NCI-H526 (cell line): ENCODE data around the gene NRARP.
"Not testable (repeated sequence)": the region's sequence is repeated elsewhere in the genome, so short reads cannot be mapped to it uniquely, and the experiment has no call there.

Source experiments
- DNase-seq, 2 experiments: peaks; one replicate each; lab custom pipeline; 2025; lab: John Stamatoyannopoulos, UW

Gene NRARP, protein sequence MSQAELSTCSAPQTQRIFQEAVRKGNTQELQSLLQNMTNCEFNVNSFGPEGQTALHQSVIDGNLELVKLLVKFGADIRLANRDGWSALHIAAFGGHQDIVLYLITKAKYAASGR

DNA sequence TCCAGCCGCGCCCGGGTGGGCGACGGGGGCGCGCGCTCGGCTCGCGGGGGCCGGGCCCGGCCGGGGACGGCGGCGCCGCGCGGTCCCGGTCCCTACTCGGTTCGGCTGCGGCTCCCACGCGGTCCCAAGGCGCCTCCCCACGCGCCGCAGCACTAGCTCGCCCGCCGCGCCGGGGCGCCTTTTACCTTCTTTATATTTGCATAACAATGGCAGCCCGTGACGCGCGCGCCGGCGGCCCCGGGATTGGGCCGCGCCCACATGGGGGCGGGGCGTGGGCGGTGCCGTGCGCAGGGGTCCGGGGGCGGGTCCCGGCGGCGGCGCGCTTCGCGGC is at the start of gene NRARP:
Gene NRARP, minus strand, starts transcription at position 154 of the 331 bp plus-strand sequence. CDS start 343 bp downstream, outside the sequence.
- peak in 1 of 2 experiments; percentile 84 for DNase-seq

DNA sequence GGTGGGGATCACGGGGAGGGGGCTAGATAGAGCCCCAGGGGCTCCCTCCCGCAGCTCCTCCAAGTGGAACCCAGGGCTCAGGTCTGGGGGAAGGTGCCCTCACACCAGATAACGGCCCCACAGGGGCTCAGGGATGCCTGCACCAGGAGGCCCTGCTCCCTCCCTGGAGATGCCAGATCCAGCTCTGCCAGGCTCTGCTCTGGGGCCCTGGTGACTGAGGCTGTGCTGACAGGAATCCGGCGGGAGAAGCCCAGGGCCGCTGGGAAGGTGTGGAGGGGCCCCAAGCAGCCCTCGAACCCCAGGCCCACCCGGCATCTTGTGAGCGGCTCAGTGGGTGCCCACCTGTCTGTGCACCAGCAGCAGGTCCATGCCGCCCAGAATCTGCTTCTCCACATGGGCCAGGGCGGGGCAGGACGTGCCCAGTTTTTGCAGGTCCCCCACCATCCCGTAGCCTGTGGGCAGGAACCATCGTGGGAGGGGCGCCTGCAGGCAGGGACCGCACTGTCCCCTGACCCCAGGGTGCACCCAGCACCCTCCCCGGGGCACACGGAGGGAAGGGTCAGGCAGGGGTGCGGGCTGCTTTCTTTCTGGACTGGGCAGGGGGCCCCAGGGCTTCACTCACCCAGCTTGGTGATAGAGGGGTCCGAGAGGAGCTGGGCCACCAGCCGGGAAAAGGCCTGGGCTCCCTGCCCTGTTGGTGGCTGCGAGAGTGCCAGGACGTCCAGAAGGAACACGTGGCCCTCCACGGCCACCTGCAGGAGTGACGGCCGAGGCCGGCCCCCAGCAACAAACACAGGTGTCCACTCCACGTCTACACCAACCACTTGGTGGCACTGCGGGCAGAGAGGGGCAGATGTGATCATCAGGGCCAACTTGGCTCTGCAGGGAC is 48.9 kb upstream of the NRARP start:
- DNase-seq = no peak

DNA sequence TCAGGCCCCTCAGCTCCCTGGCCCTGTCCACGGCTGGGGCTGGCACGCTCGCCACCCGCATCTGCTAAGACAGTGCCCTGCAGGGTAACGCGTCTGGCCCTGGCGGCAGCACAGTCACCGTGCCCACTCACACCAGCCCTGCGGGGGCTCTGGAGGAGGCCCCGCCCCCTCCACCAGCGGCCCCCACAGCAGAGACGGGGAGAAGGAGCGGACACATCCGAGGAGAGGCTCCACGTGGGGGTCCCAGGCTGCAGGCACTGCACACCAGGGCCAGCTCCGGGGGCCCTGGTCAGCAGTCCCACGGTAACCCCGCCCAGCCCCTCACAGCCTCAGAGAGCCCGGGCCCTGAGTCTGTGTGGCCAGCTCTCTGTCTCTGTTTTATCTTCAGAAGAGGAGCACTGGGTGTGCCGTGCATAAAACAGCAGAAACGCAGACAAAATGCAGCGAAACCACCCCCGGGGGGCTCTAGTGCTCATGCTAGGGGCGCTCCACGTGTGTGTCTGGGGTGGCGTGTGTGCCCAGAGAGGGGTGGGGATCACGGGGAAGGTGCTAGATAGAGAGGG is 47.5 kb upstream of the NRARP start:
- DNase-seq = no peak

DNA sequence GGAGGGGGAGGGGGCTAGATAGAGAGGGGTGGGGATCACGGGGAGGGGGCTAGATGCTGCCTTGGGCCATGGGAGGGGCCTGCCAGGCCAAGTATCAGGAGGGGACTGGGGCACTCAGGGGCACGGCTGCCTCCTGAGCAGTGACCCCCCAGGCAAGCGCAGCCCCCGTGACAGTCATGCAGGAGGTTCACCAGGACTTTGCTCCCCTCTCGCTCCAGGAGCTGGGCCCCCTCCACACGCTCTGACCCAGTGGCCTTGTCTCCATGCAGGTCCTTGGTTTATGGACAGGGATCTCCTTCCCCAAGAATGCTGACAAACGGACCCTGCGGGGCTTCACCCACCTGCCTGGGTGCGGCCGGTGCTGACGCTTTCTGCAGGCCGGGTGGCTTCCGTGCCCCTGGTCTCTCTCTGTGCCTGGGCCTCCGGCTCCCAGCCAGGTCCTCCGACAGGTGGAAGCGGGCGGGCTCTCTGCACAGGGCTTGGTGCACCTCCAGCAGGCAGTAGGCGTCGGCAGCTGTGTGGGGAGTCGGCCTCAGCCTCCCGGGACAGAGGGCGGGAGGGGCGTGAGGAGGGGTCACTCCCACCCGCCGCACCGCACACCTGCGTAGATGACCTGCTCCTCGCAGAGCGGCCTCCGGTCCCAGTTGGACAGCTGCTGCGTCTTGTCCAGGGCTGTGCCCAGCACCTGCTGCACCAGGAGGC is 46.8 kb upstream of the NRARP start:
- no peak for DNase-seq

DNA sequence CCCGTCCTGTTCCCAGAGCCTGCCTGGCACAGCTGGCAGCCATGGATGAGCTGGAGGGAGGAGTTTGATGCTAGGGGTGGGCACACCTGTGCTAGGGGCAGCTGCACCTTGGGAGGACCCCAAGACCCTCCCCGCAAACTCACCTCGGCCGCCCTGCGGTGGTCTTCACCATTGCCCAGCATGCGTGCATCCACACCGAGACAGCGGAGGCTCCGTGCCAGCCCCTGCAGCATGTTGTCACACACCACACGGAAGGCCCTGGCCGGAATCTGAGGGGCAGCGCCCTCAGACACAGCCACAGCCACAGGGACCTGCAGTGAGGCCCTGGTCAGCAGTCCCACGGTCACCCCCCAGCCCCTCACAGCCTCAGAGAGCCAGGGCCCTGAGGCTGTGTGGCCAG is 45.9 kb upstream of the NRARP start:
- no peak for DNase-seq

DNA sequence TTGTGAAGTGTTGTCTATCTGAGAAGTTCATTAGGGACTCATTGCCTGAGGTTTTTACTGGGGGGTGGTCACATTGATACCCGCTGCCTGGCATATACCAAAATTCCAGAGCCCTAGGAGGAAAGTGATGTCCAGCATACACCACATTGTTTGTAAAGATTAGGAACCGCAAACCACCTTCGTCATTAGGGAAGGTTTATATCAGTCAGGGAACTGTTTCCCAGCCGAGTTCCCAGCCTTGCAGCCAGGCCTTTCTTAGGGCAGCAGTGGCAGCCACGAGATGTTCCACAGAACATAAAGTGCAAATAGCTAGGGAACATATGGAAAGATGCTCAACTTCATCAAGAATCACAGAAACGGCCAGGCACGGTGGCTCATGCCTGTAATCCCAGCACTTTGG is 40.4 kb upstream of the NRARP start:
- DNase-seq = no peak

DNA sequence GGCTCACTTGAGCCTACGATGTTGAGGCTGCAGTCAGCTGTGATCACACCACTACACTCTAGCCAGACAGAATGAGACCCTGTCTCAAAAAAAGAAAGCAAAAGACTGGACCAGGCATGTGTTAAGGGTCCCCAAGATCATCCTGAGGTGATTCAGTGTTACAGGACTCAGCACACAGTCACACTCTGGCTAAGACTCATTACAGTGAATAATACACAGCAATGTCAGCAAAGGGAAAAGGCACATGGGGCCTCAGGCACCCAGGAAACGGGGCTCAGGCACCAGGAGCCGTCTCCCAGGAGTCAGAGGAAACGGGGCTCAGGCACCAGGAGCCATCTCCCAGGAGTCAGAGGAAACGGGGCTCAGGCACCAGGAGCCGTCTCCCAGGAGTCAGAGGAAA is 39.2 kb upstream of the NRARP start:
- DNase-seq = no peak

DNA sequence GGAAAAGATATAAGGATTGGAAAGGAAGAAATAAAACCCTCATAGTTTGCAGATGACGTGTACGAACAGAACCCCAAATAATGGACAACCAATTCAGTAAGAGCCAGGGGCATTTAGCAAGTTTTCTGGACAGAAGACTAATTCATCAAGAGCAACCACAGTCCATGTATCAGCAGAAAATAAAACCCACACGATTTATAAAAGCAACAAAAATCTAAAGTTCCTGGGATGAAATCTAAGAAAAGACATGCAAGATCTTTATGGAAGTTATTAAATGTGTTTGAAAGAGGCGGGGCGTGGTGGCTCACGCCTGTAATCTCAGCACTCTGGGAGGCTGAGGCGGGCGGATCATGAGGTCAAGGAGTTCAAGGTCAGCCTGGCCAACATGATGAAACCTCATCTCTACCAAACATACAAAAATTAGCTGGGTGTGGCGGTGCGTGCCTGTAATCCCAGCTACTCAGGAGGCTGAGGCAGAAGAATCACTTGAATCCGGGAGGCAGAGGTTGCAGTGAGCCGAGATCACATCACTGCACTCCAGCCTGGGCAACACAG is 37.9 kb upstream of the NRARP start:
- DNase-seq = not testable (repeated sequence)

DNA sequence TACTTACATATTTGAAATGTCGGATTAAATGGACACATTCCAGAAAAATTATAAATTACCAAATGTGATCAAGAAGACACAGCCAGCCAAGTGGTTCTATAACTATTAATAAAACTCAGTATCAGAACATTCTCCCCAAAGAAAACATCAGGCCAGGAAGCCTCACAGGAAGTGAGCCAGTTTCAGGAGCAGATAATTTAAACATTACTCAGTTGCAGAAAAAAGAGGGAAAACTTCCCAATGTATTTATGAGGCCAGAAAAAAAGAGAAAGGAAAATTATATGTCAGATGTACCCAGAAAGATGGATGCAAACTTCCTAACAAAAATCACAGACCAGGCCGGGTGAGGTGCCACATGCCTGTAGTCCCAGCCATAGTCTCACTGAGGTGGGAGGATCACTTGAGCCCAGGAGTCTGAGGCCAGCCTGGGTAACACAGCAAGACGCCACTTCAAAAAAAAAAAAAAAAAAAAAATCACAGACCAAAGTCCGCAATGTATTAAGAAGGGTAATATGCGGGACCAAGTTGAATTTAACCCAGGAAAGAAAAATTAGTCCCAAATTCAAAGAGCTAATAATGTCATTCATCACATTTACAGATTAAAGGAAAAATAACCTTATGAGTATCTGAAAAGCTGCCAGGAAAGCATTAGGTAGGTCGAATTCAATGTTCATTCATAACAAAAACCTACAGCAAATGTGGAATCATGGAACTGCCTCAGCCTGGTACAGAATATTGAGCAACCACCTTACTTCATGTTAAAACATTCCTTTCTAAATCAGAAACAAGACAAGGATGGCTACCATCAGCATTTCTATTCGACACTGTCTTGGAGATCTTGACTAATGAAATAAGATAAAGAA is 37.2 kb upstream of the NRARP start:
- DNase-seq = no peak

DNA sequence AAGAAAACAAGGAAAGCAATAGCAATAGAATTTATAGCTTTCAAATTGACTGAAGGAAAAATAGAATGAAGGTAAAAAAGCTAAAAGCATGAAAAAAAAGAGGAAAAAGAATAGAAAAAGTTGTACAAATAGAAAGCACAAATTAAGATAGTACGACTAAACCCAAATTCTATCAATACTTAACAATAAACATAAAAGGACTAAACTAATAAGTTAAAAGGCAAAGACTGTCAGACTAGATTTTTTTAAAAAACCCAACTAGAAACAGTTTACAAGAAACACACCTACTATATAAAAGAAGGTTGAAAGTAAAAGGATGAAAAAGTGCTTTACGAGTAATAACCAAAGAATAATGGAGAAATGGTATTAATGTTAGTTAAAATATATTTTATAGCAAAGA is 34.7 kb upstream of the NRARP start:
- no peak for DNase-seq

DNA sequence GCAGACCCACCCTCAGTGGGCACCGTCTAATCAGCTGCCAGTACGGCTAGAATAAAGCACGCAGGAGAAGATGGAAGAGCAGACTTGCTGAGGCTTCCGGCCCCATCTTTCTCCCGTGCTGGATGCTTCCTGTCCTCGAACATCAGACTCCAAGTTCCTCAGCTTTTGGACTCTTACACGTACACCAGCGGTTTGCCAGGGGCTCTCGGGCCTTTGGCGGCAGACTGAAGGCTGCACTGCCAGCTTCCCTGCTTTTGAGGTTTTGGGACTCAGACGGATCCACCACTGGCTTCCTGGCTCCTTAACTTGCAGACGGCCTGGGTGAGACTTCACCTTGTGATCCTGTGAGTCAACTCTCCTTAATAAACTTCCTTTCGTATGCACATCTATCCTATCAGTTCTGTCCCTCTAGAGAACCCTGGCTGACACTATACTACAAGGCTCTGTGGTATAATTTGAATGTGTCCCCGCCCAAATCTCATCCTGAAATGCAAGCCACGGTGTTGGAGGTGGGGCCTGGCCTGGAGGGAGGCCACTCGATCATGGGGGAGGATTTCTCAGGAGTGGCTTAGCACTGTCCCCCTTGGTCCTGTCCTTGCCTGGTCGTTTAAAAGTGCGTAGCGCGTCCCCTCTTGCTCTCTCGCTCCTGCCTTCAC is 31.1 kb upstream of the NRARP start:
- no peak for DNase-seq

DNA sequence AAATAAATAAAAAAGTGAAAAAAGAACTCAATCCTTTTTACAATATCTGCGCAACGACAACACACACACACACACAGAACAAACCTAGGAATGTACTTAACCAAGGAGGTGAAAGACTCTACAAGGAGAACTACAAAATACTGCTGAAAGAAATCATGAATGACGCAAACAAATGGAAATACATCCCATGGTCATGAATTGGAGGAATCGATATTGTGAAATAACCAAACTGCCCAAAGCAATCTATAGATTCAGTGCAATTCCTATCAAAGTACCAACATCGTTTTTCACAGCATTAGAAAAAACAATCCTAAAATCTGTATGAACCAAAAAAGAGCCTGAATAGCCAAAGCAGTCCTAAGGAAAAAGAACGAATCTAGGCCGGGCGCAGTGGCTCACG is 29.9 kb upstream of the NRARP start:
- no peak for DNase-seq

DNA sequence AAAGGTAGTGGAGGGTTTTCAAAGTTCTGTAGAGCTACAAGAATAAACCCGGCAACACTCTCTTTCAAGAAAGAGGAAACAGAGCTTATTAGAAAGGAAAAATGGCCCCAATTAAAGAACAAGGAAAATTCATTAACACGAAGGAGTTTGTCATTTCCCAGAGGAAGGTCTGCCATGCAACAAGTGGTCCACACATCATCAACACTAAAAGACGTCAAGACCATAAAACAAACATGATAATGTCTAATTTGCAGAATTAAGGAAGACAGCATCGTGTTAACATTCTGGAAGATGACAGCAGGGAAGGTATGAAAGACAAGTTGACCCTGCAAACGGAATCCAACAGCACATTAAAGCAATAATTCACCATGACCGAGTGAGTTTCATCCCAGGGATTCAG is 28.6 kb upstream of the NRARP start:
- no peak for DNase-seq

DNA sequence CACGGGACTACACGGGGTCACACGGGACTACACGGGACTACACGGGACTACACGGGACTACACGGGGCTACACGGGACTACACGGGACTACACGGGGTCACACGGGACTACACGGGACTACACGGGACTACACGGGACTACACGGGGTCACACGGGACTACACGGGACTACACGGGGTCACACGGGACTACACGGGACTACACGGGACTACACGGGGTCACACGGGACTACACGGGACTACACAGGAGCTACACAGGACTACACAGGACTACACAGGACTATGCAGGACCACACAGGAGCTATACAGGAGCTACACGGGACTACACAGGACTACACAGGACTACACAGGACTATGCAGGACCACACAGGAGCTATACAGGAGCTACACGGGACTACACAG is 27.5 kb upstream of the NRARP start:
- not testable (repeated sequence) for DNase-seq

DNA sequence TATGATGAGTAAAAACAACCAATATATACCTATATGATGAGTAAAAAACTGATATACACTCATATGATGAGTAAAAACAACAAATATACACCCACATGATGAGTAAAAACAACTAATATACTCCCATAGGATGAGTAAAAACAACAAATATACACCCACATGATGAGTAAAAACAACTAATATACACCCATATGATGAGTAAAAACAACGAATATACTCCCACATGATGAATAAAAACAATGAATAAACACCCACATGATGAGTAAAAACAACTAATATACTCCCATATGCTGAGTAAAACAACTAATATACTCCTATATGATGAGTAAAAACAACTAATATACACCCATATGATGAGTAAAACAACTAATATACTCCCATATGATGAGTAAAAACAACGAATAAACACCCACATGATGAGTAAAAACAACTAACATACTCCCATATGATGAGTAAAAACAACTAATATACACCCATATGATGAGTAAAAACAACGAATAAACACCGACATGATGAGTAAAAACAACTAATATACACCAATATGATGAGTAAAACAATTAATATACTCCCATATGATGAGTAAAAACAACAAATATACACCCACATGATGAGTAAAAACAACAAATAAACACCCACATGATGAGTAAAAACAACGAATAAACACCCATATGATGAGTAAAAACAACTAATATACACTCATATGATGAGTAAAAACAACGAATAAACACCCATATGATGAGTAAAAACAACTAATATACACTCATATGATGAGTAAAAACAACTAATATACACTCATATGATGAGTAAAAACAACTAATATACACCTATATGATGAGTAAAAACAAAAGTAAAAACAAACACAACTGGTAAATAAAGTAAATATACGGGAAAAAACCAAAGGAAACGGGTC is 25.8 kb upstream of the NRARP start:
- DNase-seq = not testable (repeated sequence)

DNA sequence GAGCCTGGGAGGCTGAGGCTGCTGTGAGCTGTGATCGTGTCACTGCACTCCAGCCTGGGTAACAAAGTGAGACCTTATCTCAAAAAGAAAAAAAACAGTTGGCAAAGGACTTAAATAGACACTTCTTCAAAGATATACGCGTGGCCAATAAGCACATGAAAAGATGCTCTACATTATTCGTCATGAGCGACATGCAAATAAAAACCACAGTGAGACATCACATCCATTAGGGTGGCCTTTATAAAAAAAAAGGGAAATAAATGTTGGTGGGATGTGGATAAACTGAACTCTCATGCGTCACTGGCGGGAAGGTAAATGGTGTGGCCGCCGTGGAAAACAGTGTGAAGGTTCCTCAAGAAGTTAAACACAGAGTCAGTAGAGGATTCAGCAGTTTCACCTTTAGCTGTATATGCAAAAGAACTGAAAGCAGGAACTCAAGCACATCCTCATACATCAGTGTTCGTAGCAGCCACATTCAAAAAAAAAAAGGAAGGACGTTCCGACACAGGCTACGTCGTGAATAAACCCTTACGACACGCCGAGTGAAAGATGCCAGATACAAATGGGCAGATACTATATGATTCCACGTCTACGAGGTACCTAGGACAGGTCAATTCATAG is 24.5 kb upstream of the NRARP start:
- DNase-seq = no peak

DNA sequence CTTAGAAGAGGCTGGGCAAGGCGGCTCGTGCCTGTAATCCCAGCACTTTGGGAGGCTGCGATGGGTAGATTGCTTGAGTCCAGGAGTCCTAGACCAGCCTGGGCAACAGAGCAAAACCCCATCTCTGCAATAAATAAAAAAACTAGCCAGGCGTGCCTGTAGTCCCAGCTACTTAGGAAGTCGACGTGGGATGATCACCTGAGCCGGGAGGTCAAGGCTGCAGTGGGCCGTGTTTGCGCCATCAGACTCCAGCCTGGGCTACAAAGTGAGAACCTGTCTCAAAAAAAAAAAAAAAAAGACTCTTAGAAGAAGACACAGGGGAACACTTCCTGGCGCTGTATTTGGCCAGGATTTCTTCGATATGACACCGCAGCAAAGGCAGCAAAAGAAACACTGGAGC is 23.7 kb upstream of the NRARP start:
- no peak for DNase-seq

DNA sequence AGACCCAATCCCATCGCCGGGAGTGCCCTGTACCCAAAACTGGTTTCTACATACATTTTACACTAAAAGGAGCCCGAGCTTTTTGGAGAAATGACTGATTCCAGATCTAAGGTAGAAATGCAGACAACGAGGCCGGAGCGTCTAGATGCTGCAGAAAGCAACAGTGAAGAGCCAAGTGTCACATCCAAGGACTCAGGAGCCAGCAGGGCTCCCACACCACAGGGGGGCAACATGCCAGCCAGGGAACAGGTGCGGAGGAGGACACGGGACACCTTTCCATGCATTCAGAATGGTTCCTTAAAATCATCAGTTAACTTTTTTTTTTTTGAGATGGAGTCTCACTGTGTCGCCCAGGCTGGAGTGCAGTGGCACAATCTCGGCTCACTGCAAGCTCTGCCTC is 23.1 kb upstream of the NRARP start:
- DNase-seq = no peak

DNA sequence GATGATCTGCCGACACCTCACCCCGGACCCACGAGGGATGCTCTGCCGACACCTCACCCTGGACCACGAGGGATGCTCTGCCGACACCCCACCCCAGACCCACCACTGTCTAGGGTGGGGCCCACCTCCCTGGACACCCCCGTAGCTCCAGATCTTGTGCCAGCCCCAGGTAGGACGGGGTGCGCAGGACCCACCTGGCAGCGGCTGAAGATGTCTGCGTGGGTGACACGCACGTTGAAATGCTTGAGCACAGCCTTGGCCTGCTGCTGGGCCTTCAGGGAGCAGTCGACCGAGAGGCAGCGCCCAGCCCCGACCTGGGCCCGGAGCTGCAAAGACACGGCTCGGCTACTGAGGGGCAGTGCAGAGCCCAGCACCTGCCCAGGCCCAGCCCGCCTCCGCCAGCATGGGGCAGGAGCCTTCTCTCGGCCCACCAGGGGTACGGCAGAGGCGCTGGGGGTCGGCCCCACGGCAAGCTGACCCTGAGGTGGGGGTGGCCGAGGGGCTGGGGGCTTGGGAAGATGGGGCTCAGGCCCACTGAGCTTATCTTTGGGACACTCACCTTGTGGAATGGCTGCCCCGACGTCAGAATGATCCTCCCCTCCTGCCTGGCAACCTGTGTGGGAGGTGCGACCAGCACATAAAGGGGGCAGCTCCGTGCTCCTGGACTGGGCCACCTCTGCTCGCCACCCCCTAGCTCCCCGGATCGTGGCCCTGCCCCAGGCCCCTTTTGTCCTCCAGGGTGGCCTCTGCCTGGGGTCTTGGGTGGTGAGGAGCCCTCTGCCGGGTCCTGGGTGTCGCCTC is 21.7 kb upstream of the NRARP start:
- DNase-seq = no peak
